Urothelium cell line (cell line): Measurements from ENCODE around the gene MED16.

Experiments used
- DNase-seq: peaks from one replicate; pipeline ENCODE4 v3.0.0; 2011; ENCODE audit warnings: low spot score, mixed read lengths
- FAIRE-seq: peaks from 2 replicates; lab custom pipeline; 2011; peaks lifted over from hg19 to GRCh38; lab: Jason Lieb, UNC

MED16 gene

DNA sequence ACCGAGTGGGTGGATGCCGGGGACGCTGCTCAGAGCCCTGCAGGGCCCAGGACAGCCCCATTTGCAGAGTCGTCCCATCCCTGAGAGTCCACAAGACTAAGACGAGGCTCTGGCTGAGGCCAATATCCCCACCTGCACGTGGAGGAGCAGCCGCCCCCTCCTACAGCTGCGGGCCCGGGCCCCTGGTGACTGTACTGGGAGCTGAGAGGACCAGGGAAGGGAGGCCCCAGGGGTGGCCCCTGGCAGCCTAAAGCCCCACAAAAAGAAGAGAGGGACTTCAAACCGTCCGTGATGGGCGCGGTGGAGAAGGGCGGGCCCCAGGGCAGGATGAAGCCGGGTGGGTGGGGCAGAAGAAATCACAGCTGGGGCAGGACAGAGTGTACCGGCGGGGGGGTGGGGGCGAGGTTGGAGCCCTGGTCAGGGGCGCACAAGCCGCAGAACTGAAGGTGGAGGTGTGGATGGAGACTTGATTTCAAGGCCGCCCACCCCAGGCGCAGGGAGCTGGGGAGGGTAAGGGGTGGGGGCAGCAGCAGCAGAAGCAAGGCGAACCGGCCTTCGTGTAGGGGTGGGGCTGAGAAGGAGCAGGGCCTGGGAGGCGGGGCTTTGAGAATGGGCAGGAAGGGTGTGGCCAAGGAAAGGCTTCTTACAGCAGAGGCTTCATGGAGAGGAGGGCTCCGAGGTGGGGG lies 20.6 kb downstream of the MED16 start:
- FAIRE-seq (no peak), DNase-seq (peak; percentile 59)

DNA sequence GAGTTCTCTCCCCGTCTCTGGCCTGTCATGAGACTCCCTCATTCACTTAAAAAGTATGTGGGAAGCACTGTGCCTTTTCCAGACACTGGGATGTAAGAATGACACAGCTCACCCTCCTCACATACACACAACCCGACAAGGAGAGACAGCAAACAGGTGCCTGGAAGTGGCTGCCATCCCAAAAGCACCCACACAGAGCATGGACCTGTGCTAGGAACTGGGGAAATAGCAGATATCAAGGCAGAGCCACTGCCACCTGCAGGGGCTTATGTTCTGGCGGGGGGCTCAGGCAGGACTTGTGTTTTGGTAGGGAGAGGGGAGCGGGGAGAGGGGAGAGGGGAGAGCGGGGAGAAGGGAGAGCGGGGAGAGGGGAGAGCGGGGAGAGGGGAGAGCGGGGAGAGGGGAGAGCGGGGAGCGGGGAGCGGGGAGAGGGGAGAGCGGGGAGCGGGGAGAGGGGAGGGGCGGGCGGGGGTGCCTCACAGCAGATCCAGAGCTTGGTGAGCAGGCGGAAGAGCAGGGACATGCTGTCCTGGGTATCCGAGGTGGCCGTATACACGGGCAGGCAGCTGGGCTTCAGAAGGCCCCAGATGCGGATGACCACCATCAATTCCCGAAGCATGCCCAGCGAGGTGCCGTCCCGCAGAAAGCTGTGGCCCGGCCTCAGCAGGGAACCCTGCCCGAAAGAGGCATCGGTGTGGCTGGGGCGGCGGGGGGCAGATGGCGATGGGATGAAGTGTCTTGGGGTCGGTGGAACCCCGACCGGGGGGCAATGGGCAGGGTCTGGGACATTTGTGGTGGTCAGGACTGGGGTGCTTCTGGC lies 21.3 kb downstream of the MED16 start:
- DNase-seq (peak; percentile 62), FAIRE-seq (no peak)

DNA sequence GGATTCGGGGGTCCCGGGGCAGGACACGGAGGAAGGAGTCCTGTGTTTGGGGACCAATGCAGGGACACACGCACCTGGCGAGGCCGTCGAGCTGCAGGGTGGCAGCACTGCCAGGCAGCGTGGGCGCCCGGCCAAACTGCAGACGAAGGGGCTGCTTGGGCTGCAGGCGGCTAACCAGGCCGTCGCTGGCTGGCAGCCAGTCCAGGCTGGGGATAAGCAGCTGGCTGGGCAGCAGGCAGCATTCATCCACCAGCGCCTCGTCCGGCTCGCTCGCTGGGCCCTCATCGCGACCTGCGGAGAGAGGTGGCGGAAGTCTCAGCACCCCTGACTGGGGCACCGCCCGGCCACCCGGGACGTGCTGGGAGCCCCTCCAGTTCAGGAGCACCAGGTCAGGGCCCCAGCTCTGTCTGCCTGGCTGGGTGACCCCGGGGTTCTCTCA lies 22.0 kb downstream of the MED16 start:
- FAIRE-seq, result no peak
- no peak for DNase-seq

DNA sequence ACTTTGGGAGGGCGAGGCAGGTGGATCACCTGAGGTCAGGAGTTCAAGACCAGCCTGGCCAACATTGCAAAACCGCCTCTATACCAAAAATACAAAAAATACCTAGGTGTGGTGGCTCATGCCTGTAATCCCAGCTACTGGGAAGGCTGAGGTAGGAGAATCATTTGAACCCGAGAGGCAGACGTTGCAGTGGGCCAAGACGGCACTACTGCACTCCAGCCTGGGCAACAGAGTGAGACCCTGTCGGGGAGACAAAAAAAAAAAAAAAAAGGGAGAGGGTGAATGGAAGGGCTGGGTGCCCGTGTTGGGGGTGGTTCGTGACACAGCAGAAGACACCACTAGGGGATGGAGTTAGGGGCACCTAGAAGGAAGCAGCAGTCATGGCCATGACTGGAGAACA lies 22.7 kb downstream of the MED16 start:
- FAIRE-seq (no peak), DNase-seq (no peak)

DNA sequence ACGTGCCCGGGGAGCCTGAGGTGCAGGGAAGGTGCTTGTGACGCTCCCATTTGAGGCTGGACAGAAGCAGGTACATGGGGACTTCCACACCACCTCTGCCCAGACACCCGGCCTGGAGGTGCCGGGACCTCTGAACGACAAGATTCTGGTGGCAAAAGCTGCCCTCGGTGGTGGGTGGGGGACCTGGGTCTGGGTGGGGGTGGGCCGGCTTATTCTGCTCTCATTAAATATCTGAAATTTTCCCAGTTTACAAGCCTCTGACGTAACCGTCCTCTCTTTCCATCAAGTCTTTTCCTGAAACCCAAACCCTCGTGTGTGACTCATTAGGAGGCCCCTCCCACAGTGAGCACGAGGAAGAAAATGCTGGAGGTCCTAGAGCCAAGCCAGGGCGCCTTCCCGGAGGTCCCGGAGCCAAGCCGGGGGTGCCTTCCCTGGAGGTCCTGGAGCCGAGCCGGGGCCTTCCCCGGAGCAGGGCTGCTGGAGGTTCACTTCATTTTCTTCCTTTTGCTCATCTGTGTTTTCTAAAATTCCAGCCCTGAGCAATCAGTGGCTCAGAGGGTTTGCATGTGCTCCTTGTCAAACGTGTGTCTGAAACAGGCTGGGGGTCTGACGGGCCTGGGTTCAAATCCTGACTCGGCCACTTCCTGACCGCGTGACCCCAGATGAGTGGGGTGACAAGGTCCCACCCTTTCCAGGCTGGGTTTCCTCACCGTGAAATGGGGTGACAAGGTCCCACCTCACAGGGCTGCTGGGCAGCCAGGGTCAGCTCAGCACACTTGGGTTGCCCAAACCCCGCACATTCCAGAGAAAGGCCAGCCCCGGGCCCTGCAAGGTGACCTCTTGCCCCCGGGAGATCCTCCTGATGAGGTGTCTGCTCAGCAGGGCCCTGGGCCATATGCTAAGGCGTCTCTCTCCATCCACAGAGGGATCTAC lies 23.5 kb downstream of the MED16 start:
- FAIRE-seq, result no peak

DNA sequence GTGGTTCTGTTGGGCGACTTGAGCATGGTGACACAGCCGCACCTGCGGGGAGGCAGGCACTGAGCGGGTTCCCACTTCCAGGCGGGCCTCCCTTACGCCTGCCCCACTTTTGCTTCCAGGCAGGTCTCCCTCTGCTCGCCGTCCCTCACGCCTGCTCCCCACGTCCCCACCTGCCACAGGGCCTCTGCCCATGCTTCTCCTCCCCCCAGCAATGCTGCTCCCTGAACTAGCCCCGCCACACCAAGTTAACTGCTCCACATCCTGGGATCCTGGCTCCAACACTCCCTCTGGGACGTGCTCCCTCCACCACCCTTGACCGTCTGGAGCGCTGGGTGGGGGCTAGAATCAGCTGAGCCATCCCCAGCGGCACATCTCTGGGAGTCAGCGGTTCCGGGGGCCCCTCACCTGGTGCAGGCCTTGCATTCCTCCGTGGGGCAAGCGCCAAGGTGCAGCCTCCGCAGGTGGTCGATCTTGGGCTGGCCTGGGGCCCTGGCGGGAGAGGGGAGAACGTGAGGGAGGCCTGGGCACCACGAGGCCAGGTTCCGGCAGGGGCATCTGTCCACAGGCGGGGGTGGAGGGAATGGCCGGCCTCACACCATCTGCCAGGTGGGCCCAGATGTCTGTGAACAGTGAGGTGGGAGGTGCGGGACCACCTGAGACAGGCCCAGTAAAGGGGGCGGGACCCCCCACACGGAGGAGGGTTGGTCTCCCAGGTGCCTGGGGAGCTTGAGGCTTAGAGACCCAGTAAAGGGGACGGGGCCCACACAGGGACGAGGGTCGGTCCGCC lies 24.3 kb downstream of the MED16 start:
- FAIRE-seq, result no peak
- no peak for DNase-seq

More for the DNA sequence above, 23.5 kb downstream of the MED16 start:
- peak; percentile 66 for DNase-seq

DNA sequence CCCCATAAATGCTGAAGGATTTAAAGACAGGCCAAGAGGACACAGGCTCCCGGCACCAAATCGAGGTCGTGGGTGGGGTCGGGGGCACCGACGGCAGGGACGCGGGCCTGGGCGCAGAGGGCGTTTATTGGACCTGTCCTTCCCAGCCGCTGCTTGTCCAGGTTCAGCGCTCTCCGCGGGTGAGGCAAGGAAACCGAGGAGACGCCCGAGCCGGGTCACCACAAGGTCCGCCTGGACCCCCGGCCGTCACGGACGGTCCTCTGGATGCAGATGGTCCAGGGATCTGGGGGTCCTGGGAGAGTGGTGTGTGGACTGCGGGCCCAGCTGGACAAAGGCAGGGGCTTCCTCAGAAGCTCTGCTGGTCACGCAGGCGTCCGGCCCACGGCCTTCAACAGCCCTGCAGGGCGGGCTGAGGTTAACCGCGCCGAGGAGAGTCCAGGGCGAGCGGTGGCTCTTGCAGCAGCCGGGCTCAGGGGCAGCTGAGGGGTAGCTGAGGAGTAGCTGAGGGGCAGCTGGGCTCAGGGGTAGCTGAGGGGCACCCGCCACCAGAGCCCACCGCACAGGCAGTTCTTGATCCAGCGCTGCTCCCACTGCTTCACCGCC lies 25.0 kb downstream of the MED16 start:
- FAIRE-seq (no peak), DNase-seq (no peak)

DNA sequence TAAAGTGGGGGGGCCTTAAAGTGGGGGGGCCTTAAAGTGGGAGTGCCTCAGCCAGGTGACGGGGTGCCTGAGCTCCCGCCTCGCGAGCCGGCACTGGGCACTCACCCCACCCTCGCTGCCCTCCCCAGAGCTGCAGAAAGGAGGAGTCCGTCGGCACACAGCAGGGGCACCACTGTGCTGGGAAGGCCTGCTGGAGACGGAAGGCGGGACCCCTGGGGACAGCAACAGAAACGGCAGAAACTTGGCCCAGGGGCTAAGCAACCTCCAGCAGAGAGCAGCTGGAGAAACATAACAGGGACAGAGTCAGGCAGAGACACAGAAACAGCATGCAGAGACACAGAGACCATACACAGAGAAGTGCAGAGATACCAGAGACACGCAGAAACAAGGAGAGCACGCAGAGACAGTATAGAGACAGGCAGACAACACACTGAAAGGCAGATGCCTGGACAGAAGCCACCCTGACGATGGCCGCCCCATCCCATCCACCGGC lies 25.6 kb downstream of the MED16 start:
- DNase-seq (no peak), FAIRE-seq (no peak)

DNA sequence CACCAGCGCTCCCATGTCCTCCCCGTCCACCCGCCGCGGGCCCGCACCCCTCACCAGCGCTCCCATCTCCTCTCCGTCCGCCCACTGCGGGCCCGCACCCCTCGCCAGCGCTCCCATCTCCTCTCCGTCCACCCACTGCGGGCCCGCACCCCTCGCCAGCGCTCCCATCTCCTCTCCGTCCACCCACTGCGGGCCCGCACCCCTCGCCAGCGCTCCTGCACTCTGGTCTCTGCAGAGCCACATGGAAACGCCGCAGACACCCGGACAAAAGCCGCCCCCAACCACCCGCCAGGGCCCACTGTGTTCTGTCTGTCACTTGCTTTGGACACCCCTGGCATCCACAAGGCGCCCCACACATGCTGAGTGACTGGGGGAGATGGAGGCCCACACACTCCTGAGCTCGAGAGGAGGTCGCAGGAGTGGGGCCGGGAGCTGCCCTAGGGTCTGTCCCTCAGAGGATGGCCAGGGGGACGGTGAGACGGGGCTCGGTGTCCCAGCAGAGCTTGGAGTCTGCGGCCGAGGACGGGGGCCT lies 26.2 kb downstream of the MED16 start:
- FAIRE-seq, result no peak
- no peak for DNase-seq

DNA sequence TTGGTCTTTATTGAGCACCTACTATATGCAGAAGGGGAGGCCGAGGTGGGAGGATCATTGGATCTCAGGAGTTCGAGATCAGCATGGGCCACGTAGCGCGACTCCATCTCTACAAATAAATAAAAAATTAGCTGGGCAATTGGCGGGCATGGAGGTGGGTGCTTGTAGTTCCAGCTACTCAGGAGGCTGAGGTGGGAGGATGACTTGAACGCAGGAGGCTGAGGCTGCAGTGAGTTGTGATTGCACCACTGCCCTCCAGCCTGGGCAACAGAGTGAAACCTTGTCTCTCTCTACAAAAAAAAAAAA lies 29.7 kb downstream of the MED16 start:
- FAIRE-seq, result no peak
- DNase-seq, result no peak

DNA sequence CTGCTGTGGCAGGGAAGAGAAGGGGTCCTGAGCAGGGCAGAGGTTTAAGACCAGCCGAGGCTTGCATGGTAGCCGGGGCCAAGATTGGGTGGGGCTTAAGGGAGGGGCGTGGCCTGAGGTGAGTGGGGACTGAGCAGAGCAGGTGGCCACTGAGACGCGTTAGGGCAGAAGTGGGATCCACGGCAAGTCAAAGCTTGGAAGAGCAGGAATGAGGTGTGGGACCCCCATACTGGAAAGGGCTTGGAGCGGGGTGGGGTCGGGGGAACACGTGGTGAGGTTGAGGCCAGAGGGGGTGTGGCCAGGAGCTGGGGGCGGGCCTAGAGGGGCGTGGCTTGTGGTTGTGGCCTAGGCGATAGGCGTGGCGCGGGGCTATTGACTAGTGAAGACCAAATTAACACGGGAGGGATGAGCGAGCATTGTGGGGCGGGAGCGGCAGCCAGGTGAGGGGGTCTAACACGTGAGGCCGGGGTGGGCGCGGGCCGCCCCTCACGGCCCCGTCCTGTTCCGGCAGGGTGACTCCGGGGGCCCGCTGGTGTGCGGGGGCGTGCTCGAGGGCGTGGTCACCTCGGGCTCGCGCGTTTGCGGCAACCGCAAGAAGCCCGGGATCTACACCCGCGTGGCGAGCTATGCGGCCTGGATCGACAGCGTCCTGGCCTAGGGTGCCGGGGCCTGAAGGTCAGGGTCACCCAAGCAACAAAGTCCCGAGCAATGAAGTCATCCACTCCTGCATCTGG lies 30.2 kb downstream of the MED16 start:
- DNase-seq, result peak; percentile 21
- FAIRE-seq, result no peak

DNA sequence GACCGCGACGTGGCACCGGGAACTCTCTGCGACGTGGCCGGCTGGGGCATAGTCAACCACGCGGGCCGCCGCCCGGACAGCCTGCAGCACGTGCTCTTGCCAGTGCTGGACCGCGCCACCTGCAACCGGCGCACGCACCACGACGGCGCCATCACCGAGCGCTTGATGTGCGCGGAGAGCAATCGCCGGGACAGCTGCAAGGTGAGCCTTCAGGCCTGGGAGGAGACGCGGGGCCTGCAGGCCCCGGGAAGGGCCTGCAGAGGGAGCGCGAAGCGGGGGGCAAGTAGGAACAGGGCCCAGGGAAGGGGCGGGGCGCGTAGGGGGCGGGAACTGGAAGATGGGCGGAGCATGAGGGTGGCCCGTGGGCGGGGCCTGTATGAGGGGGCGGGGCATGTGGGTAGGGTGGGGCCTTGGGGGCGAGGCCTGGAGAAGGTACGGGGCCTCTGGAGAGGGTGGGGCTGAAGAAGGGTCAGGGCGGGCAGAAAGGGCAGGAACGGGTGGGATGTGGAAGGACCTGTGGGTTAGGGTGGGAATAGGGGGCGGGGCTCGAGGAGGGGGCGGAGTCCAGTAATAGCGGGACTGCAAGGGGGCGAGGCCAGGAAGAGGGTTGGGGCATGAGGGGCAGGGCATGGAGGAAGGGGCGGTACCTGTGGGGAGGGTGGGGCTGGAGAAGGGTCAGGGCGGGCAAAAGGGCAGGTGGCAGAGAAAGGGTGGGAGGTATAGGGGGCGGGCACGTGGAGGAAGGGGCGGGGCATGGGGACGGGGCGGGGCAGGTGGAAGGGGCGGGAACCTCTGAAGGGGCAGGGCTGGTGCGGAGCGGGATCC lies 31.0 kb downstream of the MED16 start:
- peak; percentile 39 for DNase-seq
- FAIRE-seq, result no peak

DNA sequence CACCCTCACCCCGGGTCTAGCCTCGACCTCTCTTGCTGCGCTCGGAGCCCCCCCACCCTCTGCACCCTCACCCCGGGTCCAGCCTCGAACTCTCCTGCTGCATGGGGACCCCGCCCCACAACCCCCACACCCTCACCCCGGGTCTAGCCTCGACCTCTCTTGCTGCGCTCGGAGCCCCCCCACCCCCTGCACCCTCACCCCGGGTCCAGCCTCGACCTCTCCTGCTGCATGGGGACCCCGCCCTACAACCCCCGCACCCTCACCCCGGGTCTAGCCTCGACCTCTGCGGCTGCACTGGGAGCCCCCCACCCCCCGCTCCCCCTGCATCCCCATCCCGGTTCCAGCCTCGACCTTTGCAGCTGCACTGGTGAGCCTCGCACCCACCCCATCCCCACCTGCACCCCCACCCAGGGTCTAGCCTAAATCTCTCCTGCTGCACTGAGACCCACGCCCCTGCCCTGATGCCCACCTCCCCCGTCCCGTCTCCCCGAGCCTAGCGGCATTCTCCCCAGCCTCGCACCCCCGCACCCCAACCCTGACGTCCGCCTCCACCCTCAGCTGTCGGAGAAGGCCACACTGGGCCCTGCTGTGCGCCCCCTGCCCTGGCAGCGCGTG lies 31.7 kb downstream of the MED16 start:
- DNase-seq (no peak), FAIRE-seq (no peak)

DNA sequence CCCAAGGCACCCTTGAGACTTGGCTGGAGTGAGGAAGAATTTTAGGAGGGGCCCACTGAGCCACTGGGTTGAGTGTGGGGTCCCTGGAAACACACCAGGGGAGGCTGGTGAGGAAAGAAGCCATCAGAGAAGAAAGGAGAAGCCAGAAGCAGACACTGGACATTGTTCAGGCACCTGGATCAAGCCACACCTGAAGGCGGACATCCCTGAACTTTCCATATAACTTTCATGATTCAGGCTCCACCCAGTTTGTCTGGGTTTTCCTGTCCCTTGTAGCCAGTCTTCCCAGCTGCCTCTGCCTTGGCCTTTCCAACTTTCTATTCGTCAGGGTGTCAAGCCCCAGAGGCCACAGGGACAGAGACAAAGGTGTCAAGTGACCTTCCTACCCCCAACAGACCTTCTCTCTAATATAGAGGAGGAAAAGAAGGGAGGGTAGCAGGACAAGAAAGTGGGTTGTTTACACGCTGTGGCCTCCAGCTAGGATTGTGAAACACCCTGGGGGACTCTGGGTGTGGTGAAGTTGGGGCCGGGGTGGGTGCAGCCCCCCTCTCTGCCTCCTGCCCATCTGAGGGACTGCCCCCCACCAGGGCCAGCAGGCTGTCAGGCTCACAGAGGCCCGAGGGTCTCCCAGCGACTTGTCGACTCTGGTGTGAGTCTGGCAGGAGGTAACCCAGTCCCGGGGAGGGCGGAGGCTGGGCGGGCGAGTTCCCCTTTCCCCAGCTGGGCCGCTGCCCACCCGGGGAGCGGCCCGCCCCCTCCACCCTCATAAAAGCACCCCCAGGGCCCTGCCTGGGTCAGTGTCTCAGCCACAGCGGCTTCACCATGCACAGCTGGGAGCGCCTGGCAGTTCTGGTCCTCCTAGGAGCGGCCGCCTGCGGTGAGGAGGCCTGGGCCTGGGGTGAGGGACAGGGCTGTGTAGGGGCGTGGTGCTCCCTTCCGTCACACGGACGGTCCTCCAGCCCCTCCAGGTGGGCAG lies 33.8 kb downstream of the MED16 start, which contains the start of gene CFD:
CFD (plus strand) TSS at position 797 of the 976 bp plus-strand sequence; CDS start at position 823, 26 bp downstream.
- DNase-seq (no peak), FAIRE-seq (no peak)

DNA sequence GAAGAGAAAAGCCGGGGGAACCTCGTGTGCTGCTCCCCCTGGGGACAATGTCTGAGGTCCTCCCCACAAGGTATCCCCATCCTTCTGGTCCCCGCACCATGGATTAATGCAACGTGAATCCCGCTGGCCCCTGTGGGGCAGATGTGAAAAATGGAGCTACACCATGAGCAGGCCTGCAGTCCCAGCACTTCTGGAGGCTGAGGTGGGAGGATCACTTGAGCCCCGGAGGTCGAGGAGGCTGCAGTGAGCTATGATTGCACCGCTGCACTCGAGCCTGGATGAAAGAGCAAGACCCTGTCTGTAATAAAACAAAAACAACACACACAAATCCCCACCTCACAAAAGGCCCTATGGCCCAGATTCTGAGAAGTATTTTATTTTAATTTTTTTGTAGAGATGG lies 34.7 kb downstream of the MED16 start:
- no peak for FAIRE-seq
- no peak for DNase-seq

DNA sequence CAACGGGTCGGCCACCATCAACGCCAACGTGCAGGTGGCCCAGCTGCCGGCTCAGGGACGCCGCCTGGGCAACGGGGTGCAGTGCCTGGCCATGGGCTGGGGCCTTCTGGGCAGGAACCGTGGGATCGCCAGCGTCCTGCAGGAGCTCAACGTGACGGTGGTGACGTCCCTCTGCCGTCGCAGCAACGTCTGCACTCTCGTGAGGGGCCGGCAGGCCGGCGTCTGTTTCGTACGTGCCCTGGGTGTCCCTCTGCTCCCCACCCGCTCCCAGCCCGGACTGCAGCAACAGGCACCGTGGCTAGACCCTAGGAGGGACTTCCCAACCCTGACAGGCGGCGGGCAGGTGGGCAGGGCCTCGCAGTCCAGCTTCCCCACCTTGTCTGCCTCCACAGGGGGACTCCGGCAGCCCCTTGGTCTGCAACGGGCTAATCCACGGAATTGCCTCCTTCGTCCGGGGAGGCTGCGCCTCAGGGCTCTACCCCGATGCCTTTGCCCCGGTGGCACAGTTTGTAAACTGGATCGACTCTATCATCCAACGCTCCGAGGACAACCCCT lies 37.3 kb downstream of the MED16 start:
- FAIRE-seq (no peak), DNase-seq (no peak)
